ENCODE results near the gene BOLA3.
"Not testable (repeated sequence)": the region's sequence is repeated elsewhere in the genome, so short reads cannot be mapped to it uniquely, and the experiment has no call there.

Gene BOLA3

GRCh38 chr2:74101574-74102300 lies 46.0 kb downstream of the BOLA3 start:
- DNase-seq (ENCODE audit: low read depth), result no peak

DNA sequence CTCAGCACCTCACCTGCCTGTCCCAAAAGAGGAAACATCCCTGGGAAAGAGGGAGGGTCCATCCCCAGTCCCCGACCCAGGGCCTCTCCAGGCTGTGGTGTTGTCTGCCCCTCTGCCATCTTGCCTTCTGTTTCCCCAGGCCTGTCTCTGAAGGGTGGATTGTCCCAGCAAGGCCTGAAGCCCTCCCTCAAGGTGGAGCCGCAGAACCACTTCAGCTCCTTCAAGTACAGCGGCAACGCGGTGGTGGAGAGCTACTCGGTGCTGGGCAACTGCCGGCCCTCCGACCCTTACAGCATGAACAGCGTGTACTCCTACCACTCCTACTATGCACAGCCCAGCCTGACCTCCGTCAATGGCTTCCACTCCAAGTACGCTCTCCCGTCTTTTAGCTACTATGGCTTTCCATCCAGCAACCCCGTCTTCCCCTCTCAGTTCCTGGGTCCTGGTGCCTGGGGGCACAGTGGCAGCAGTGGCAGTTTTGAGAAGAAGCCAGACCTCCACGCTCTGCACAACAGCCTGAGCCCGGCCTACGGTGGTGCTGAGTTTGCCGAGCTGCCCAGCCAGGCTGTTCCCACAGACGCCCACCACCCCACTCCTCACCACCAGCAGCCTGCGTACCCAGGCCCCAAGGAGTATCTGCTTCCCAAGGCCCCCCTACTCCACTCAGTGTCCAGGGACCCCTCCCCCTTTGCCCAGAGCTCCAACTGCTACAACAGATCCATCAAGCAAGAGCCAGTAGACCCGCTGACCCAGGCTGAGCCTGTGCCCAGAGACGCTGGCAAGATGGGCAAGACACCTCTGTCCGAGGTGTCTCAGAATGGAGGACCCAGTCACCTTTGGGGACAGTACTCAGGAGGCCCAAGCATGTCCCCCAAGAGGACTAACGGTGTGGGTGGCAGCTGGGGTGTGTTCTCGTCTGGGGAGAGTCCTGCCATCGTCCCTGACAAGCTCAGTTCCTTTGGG lies 47.2 kb downstream of the BOLA3 start:
- DNase-seq (ENCODE audit: low read depth), result no peak

DNA sequence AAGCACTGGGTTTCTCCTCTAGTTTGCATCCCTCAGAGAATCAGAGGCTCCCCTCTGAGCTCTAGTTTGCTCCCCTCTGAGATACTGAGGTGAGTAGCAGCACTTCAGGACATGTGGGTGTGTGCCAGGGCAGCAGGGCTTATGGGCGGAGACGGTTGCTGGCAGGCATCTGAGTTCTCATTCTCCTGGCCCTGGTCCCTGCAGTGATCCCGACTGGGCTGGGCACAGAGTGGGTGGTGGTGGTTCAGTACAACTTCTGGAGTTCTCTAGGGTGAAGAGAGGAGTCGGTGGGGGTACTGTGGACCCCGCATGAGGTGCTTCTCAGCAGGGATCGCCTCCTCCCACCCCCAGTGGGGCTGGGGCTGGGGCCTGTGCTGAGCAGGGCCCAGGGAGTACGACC lies 47.9 kb downstream of the BOLA3 start:
- DNase-seq (ENCODE audit: low read depth), result no peak

- no peak for DNase-seq (ENCODE audit: low read depth)
Measured at GRCh38 chr2:74099271-74099670, 48.4 kb downstream of the BOLA3 start.

DNA sequence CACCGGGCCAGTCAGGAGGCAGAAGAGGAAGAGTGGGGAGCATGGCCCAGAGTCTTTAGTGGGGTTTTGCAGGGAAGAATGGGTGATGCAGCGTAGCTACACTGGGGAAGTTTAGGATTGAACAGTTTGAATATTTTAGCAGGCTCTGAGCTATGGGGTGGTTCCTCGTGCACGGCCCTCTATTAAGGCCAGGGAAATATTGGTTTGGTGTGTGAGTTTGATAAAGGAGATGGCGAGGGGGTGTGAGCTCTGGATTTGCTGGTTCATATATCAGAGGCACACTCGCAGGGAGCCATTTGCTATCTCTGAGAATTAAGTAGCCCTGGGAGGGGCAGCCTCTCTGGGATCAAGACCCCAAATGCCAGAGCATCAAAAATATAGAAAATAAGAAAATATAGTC lies 50.1 kb downstream of the BOLA3 start:
- no peak for DNase-seq (ENCODE audit: low read depth)

GRCh38 chr2:74096052-74096451 lies 51.7 kb downstream of the BOLA3 start:
- DNase-seq (ENCODE audit: low read depth), result no peak

DNA sequence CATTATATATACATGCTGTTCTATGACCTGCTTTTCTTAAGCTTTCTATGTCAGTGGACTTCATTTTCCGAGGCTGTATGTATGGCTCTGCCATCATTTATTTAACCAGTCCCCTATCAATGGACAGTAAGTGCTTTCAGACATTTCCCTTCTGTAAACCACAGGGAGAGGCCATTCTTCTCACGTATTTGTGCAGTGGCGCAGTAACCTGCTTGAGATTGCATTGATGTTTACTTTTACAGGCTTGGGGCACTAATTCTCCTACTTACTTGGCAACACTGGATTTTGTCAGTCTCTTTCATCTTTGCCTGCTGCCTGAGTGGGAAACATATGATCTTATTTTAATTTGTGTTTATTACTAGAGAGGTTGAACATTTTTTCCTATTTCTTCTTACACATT lies 52.1 kb downstream of the BOLA3 start:
- DNase-seq (ENCODE audit: low read depth), result no peak

- no peak for DNase-seq (ENCODE audit: low read depth)
Measured at GRCh38 chr2:74094291-74094690, 53.4 kb downstream of the BOLA3 start.

- no peak for DNase-seq (ENCODE audit: low read depth)
Measured at GRCh38 chr2:74093840-74094239, 53.9 kb downstream of the BOLA3 start.

DNA sequence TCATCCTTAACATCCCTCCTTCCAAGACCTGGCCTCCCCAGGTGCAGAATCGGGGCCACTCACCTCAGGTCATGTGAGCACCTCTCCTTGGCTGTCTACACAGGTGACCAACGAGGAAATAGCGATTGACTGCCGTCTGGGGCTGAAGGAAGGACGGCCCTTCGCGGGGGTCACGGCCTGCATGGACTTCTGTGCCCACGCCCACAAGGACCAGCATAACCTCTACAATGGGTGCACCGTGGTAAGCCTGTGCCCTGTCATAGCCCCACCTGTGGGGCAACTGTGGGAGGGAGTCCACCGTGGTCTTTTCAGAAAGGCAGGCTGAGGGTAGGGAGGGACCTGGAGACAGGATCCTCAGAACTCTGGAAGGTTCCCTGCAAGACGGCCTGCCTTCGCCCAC lies 54.3 kb downstream of the BOLA3 start:
- DNase-seq (ENCODE audit: low read depth), result no peak

DNA sequence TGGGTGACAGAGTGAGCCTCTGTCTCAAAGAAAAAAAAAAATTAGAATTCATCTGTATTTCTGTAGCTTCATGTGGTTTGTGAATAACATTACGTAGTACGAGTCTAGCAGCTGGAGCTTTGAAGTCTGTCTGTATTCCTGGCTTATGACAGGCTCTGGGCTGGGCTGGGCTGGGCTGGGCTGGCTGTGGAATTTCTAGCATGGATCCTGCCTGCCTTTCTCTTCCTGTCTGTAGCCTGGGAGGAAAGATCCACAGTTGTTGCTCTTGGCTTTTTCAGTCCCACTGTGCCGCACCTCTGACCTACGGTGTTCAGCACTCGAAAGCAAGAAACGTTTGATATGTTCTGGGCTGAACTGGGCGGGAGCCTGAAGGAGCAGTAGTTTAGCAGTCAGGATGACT lies 55.4 kb downstream of the BOLA3 start:
- DNase-seq (ENCODE audit: low read depth), result no peak

DNA sequence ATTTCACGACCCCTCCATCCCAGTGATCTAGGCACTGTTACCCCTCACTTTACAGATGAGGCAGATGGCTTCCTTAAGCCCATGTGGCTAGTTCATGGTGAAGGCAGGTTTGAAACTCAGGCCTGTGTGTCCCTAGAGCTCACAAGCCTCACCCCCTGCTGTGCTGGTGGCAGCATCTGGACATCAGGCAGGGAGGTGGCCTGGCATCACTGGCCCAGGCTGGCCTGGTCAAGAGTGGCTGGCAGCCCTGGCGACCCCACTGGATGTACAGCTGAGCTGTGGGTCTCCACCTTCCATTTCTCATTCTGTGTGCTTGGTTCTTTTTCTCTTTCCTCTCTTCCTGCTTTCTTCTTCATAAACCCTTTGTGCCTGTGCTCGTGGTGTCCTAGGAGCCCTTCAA lies 56.3 kb downstream of the BOLA3 start:
- DNase-seq (ENCODE audit: low read depth), result no peak

- DNase-seq (ENCODE audit: low read depth), result no peak
Measured at GRCh38 chr2:74089816-74090745, 57.6 kb downstream of the BOLA3 start.

GRCh38 chr2:74088676-74089075 lies 59.0 kb downstream of the BOLA3 start:
- DNase-seq (ENCODE audit: low read depth), result not testable (repeated sequence)

DNA sequence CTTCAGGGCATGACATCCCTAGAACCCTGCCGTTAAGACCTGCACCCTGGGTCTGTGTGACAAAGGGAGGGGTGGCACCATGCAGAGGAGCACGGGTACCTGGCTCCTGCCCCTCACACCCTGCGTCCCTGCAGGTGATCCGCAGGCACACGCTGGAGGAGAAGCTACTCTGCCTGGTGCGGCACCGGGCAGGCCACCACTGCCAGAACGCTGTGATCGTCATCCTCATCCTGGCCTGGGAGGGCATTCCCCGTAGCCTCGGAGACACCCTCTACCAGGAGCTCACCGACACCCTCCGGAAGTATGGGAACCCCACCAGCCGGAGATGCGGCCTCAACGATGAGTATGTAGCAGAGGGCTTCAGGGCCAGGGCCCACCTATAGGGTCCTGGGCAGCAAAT lies 60.0 kb downstream of the BOLA3 start:
- no peak for DNase-seq (ENCODE audit: low read depth)

DNA sequence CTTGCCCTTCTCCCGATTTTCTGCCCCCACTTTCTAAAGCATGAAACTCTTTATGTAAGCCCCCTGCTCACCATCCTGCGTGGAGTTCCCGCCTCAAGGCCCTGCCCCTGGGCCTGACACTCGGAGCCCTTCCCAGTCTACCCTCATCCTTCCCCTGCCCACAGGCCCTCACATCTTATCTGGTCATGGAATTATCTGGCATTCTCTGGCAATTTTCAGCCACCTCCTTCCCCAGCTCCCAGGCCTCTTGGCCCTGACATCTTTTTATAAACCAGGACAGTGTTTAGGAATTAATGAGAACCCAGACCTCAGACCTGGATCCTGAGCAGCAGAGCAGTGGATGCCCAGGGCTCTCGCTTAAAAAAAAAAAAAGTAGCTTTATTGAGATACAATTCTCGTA lies 61.7 kb downstream of the BOLA3 start:
- no peak for DNase-seq (ENCODE audit: low read depth)
